ENCODE data around the gene TTC32. TPM values are rescaled to one million over a fixed set of nuclear protein-coding genes. Genes with fewer than 3 reads are reported as not detected.
"Not testable (repeated sequence)": the region's sequence is repeated elsewhere in the genome, so short reads cannot be mapped to it uniquely, and the experiment has no call there.

TTC32 gene
- polyA plus RNA-seq, 4 donors = 11.6 to 21.7 (median 18.3) TPM

DNA sequence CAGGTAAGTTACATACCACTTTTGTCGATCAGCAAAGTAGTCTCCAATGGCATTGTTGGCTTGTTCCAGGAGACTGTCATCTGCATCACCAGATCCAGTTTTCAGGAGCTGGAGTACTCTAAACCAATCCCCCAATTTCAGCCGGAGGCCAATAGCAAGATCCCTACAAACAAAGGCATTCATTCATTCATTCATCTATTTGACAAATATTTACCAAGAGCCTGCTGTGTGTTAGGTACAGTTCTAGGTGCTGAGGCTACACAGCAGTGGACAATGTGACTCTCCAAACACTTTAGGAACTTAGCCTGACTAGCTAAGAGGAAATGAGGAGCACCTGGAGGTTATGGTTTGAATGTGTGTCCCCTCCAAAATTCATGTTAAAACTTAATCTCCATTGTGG is 34.4 kb upstream of the TTC32 start:
- Histone ChIP-seq H3K4me1 (ENCODE audit: control insufficient read depth in 3 of 3, insufficient read depth in 2 of 3, low read depth in 1 of 3, low read length in 2 of 3) (no peaks in the 10 kb centered on the region), H3K36me3 (ENCODE audit: control insufficient read depth in 3 of 3, insufficient read depth in 2 of 3, low read depth in 1 of 3, low read length in 3 of 3) (peaks cover 0 to 2% (median 0%) of the 10 kb centered on the region in 3 donors), H3K9me3 (ENCODE audit: control insufficient read depth in 2 of 2, insufficient read depth in 1 of 2, low read depth in 1 of 2, low read length in 1 of 2) (no peaks in the 10 kb centered on the region), H3K4me3 (ENCODE audit: low read depth in 1 of 3, low read length in 3 of 3) (no peak overlapping the region), H3K27ac (ENCODE audit: low read depth in 1 of 3, low read length in 2 of 3) (no peak overlapping the region), H3K27me3 (ENCODE audit: control insufficient read depth in 3 of 3, insufficient read depth in 3 of 3, low read length in 3 of 3) (no peaks in the 10 kb centered on the region)
- WGBS, 3 donors = 92 to 100% (median 92%) methylated on average over 2 of the region's 2 CpGs
- DNase-seq = no peak
- no peak for FAIRE-seq

DNA sequence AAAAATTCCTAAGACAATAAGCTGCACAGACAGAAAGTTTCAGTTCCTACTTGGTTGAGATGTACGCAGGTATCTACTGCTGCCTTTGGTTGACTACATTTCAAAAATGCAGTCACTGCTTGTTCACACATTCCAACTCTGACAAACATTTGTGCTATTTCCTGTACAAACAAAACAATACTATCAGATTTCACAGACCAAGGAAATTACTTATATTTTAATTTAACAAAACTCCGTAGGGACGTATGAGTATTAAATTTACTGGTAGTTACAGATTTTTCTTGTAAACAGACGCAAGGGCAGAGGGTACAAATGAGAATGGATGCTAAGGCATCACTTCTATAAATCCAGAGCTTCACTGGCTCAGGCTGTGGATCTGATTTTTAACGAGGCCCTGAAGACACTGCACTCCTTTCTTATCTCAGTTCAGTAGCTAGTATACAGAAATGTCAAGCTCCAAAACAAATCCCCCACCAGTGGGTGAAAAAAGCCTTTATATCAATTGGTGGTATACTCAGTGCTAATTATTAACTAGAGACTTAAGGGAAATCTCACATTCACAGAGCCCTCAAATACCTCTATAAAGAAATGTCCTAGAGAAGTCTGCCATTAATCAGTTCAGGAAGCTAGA is 31.7 kb upstream of the TTC32 start:
- DNase-seq = no peak
- H3K4me1 ChIP-seq (ENCODE audit: control insufficient read depth in 3 of 3, insufficient read depth in 2 of 3, low read depth in 1 of 3, low read length in 2 of 3) = no peaks in the 10 kb centered on the region

DNA sequence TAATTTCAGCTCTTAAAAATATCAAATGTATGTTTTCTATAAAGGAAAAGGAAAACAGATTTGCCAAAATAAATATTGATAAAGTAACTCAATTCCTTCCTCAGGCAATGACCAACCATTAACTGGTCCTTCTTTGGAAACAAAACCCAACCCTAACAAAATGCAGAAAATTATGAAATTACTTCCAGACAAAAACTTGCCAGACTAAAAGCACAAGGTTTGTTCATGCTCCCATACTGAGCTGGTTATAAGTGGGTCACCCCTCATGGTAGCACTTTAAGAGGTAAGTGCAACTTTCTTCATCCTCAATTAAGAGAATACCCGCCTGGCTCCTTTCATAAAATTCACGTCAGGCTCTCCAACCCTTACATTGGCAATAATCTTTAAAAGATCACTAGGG is 31.1 kb upstream of the TTC32 start:
- H3K9me3 ChIP-seq (ENCODE audit: control insufficient read depth in 2 of 2, insufficient read depth in 1 of 2, low read depth in 1 of 2, low read length in 1 of 2) = peaks cover 0 to 10% of the 10 kb centered on the region in 2 donors
- WGBS, 3 donors = 89 to 98% (median 93%) methylated on average over 2 of the region's 2 CpGs
- no peak for FAIRE-seq
- no peak for DNase-seq
- no peak overlapping the region for H3K27ac ChIP-seq (ENCODE audit: low read depth in 1 of 3, low read length in 2 of 3)
- H3K4me1 ChIP-seq (ENCODE audit: control insufficient read depth in 3 of 3, insufficient read depth in 2 of 3, low read depth in 1 of 3, low read length in 2 of 3) = no peaks in the 10 kb centered on the region
- H3K36me3 ChIP-seq (ENCODE audit: control insufficient read depth in 3 of 3, insufficient read depth in 2 of 3, low read depth in 1 of 3, low read length in 3 of 3) = peaks cover 0 to 9% (median 0%) of the 10 kb centered on the region in 3 donors
- no peaks in the 10 kb centered on the region for H3K27me3 ChIP-seq (ENCODE audit: control insufficient read depth in 3 of 3, insufficient read depth in 3 of 3, low read length in 3 of 3)
- H3K4me3 ChIP-seq (ENCODE audit: low read depth in 1 of 3, low read length in 3 of 3) = no peak overlapping the region

More for the DNA sequence above, 31.7 kb upstream of the TTC32 start:
- no peak overlapping the region for H3K27ac ChIP-seq (ENCODE audit: low read depth in 1 of 3, low read length in 2 of 3)
- H3K36me3 ChIP-seq (ENCODE audit: control insufficient read depth in 3 of 3, insufficient read depth in 2 of 3, low read depth in 1 of 3, low read length in 3 of 3) = peaks cover 0 to 7% (median 0%) of the 10 kb centered on the region in 3 donors
- WGBS, 3 donors = 63 to 78% (median 74%) methylated on average over 5 of the region's 5 CpGs
- no peak for FAIRE-seq
- no peak overlapping the region for H3K4me3 ChIP-seq (ENCODE audit: low read depth in 1 of 3, low read length in 3 of 3)
- H3K9me3 ChIP-seq (ENCODE audit: control insufficient read depth in 2 of 2, insufficient read depth in 1 of 2, low read depth in 1 of 2, low read length in 1 of 2) = peaks cover 0 to 5% of the 10 kb centered on the region in 2 donors
- H3K27me3 ChIP-seq (ENCODE audit: control insufficient read depth in 3 of 3, insufficient read depth in 3 of 3, low read length in 3 of 3) = no peaks in the 10 kb centered on the region

GRCh38 chr2:19929226-19929625 is 27.4 kb upstream of the TTC32 start:
- Histone ChIP-seq H3K27me3 (ENCODE audit: control insufficient read depth in 3 of 3, insufficient read depth in 3 of 3, low read length in 3 of 3) (no peaks in the 10 kb centered on the region), H3K9me3 (ENCODE audit: control insufficient read depth in 2 of 2, insufficient read depth in 1 of 2, low read depth in 1 of 2, low read length in 1 of 2) (peaks cover 0 to 22% of the 10 kb centered on the region in 2 donors), H3K4me3 (ENCODE audit: low read depth in 1 of 3, low read length in 3 of 3) (no peak overlapping the region), H3K27ac (ENCODE audit: low read depth in 1 of 3, low read length in 2 of 3) (no peak overlapping the region), H3K4me1 (ENCODE audit: control insufficient read depth in 3 of 3, insufficient read depth in 2 of 3, low read depth in 1 of 3, low read length in 2 of 3) (no peaks in the 10 kb centered on the region), H3K36me3 (ENCODE audit: control insufficient read depth in 3 of 3, insufficient read depth in 2 of 3, low read depth in 1 of 3, low read length in 3 of 3) (peaks cover 0 to 6% (median 0%) of the 10 kb centered on the region in 3 donors)
- DNase-seq (no peak), FAIRE-seq (no peak)

DNA sequence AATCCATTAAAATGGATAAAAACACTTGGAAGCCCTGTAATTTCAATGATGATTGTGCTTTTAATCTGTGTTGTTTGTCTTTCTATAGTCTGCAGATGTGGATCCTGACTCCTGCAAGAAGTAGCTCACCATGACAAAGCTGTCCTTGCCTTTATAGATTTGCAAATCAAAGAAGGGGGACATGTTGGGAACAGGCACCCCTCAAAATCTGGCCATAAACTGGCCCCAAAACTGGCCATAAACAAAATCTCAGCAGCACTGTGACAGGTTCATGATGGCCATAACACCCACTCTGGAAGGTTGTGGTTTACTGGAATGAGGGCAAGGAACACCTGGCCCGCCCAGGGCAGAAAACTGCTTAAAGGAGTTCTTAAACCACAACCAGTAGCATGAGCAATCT is 26.0 kb upstream of the TTC32 start:
- WGBS, 3 donors = 100% methylated on average over 1 of the region's 1 CpG
- not testable (repeated sequence) for DNase-seq; H3K4me1 ChIP-seq (ENCODE audit: control insufficient read depth in 3 of 3, insufficient read depth in 2 of 3, low read depth in 1 of 3, low read length in 2 of 3); H3K4me3 ChIP-seq (ENCODE audit: low read depth in 1 of 3, low read length in 3 of 3); FAIRE-seq; H3K27me3 ChIP-seq (ENCODE audit: control insufficient read depth in 3 of 3, insufficient read depth in 3 of 3, low read length in 3 of 3); H3K27ac ChIP-seq (ENCODE audit: low read depth in 1 of 3, low read length in 2 of 3)
- peaks cover 0 to 10% (median 0%) of the 10 kb centered on the region in 3 donors for H3K36me3 ChIP-seq (ENCODE audit: control insufficient read depth in 3 of 3, insufficient read depth in 2 of 3, low read depth in 1 of 3, low read length in 3 of 3)
- H3K9me3 ChIP-seq (ENCODE audit: control insufficient read depth in 2 of 2, insufficient read depth in 1 of 2, low read depth in 1 of 2, low read length in 1 of 2) = peaks cover 0 to 22% of the 10 kb centered on the region in 2 donors

GRCh38 chr2:19924526-19924925 is 22.7 kb upstream of the TTC32 start:
- not testable (repeated sequence) for FAIRE-seq; H3K27ac ChIP-seq (ENCODE audit: low read depth in 1 of 3, low read length in 2 of 3); DNase-seq; H3K27me3 ChIP-seq (ENCODE audit: control insufficient read depth in 3 of 3, insufficient read depth in 3 of 3, low read length in 3 of 3); H3K4me3 ChIP-seq (ENCODE audit: low read depth in 1 of 3, low read length in 3 of 3); H3K36me3 ChIP-seq (ENCODE audit: control insufficient read depth in 3 of 3, insufficient read depth in 2 of 3, low read depth in 1 of 3, low read length in 3 of 3); H3K4me1 ChIP-seq (ENCODE audit: control insufficient read depth in 3 of 3, insufficient read depth in 2 of 3, low read depth in 1 of 3, low read length in 2 of 3)
- WGBS, 3 donors = 81 to 97% (median 86%) methylated on average over 4 of the region's 4 CpGs
- H3K9me3 ChIP-seq (ENCODE audit: control insufficient read depth in 2 of 2, insufficient read depth in 1 of 2, low read depth in 1 of 2, low read length in 1 of 2) = peaks cover 0 to 22% of the 10 kb centered on the region in 2 donors

- H3K4me1 ChIP-seq (ENCODE audit: control insufficient read depth in 3 of 3, insufficient read depth in 2 of 3, low read depth in 1 of 3, low read length in 2 of 3); H3K27me3 ChIP-seq (ENCODE audit: control insufficient read depth in 3 of 3, insufficient read depth in 3 of 3, low read length in 3 of 3); H3K36me3 ChIP-seq (ENCODE audit: control insufficient read depth in 3 of 3, insufficient read depth in 2 of 3, low read depth in 1 of 3, low read length in 3 of 3); H3K27ac ChIP-seq (ENCODE audit: low read depth in 1 of 3, low read length in 2 of 3); H3K9me3 ChIP-seq (ENCODE audit: control insufficient read depth in 2 of 2, insufficient read depth in 1 of 2, low read depth in 1 of 2, low read length in 1 of 2); H3K4me3 ChIP-seq (ENCODE audit: low read depth in 1 of 3, low read length in 3 of 3); FAIRE-seq; DNase-seq: not testable (repeated sequence)
- 71 to 93% (median 93%) methylated on average over 3 of the region's 3 CpGs for whole genome bisulfite sequencing, 3 donors
These were observed 20.4 kb upstream of the TTC32 start for GRCh38 chr2:19922188-19922587.

- FAIRE-seq = no peak
These were observed 14.7 kb upstream of the TTC32 start for GRCh38 chr2:19916385-19916950.

More at GRCh38 chr2:19916385-19916950, 14.7 kb upstream of the TTC32 start:
- Histone ChIP-seq H3K4me3 (ENCODE audit: low read depth in 1 of 3, low read length in 3 of 3) (no peak overlapping the region), H3K36me3 (ENCODE audit: control insufficient read depth in 3 of 3, insufficient read depth in 2 of 3, low read depth in 1 of 3, low read length in 3 of 3) (peaks cover 0 to 3% (median 0%) of the 10 kb centered on the region in 3 donors), H3K27me3 (ENCODE audit: control insufficient read depth in 3 of 3, insufficient read depth in 3 of 3, low read length in 3 of 3) (no peaks in the 10 kb centered on the region), H3K4me1 (ENCODE audit: control insufficient read depth in 3 of 3, insufficient read depth in 2 of 3, low read depth in 1 of 3, low read length in 2 of 3) (no peaks in the 10 kb centered on the region), H3K27ac (ENCODE audit: low read depth in 1 of 3, low read length in 2 of 3) (no peak overlapping the region), H3K9me3 (ENCODE audit: control insufficient read depth in 2 of 2, insufficient read depth in 1 of 2, low read depth in 1 of 2, low read length in 1 of 2) (peaks cover 0 to 4% of the 10 kb centered on the region in 2 donors)
- no peak for DNase-seq
- 77 to 85% (median 83%) methylated on average over 6 of the region's 6 CpGs for WGBS, 3 donors

All from small intestine (tissue), 7 donors.